HG02885 (cell line): ENCODE measurements around the gene SSR2.
"Not testable (repeated sequence)": the region's sequence is repeated elsewhere in the genome, so short reads cannot be mapped to it uniquely, and the experiment has no call there.

Source experiments
- ATAC-seq: cut with Tn5 transposase; IDR thresholded peaks from one replicate; pipeline ENCODE4 v1.9.1; 2021; ENCODE audit warnings: mild to moderate bottlenecking; ENCODE audit not compliant: unreplicated experiment, poor library complexity

SSR2 gene

DNA sequence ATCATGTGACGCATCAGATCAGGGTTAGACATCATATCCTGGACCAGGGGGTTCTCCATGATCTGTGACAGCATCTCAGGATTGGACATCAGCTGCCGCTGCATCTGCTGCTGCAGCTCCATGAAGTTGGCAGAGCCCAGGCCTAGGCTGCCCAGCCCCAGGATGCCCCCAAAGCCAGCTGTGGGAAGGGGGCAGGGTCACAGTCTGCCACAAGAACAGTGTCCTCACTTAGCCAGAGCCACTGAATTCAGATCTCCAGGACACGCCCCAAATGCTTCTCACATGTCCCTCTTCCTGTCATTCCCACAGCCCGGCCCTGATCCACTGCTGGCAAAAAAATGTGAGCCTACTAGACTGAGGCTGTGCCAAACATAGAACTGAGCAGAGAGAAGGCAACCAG, 29.6 kb upstream of the SSR2 start:
- ATAC-seq, result no peak

DNA sequence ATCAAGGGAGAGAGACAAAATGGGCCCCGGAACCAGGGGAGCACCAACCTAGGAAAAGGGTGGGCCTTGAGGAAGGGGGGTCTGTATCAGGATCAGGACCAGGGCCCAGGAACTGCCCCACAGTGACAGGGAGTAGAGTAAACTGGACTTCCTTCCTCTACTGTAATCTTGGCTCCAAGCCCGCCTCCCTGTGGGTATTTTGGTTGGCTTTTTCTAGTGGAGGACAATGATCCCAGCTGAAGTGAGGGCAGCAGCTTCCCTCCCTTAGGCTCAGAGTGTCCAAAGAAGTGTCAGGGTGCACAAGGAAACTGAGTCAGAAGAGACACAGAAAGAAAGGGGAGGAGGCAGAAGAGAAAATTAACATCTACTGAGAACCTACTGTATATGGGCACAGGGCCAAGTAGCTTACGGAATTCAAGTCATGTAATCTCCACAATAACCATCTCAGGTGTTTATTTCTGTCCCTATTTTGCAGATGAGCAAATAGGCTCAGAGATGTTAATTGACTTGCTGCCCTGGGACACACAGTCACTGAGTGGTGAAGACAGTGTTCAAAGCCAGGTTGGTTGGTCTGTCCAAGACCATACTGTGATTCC, 28.0 kb upstream of the SSR2 start:
- no peak for ATAC-seq

DNA sequence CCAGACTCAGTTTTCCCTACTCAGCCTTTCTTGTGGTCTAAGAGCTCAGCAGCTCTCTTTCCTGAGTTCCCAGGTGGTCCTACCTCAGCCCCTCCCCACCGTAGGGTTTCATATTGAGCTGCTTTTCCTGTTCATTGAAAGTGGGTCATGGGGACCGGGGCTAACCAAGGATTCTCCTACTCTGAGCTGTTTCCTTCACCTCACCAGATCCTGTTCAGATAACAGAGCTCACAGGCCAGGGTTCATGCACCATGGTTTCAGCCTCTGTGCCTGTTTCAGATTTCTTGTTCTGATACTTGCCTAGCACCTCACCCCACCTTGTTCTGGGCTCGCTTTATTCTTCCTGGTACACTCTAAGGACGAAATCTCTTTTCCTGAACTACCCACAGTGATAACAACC, 24.3 kb upstream of the SSR2 start:
- no peak for ATAC-seq

DNA sequence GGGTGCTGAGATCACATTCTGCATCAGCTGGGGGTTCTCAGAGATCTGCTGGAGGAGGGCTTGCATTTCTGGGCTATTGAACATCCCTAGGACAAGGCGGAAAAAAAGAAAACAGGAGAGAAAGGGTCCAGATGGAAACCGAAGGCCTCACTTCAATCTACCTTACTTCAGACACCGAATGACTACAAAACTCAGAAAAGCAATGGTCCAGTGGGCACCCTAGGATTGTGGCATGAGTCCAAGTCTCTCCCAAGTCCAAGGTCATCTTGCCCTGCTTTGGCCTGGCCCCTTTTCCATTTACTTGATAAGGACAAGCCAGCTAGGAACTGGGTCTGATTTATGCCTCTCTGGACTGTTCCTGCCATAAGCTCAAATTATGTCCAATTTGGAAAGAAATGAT, 22.1 kb upstream of the SSR2 start:
- ATAC-seq, result no peak

DNA sequence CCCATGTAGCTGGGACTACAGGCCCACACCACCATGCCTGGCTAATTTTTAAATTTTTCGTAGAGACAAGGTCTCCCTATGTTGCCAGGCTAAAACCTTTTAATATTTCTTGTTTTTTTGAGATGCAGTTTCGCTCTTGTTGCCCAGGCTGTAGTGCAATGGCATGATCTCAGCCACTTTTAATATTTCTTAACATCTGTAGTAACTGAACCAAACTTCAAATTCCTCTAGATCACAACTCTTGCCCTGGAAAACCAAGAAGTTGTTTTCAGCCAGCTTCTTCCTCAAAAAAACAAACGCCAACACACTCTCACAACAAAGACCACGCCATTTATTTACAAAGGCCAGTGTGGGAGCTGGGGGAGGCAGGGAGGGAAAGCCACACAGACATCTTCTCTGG, 14.2 kb upstream of the SSR2 start:
- ATAC-seq, result not testable (repeated sequence)

DNA sequence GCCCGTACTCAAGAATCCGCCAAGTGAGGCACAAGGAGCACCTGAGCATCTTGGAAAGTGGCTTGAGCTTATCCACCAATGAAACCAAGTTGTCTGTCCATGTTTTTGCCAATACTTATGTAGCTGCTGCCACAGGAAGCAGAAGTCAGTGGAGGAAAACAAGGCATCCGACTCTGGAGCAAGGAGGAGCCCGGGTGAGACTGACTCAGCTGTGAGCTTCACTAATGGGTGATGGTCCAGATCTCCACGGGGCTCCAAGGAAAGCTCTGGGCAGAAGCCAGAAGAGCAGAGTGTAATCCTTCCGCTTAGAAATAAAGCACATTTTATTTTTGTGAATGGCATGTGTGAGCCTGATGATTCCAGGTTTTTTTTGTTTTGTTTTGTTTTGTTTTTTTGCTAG, 12.3 kb upstream of the SSR2 start:
- no peak for ATAC-seq

DNA sequence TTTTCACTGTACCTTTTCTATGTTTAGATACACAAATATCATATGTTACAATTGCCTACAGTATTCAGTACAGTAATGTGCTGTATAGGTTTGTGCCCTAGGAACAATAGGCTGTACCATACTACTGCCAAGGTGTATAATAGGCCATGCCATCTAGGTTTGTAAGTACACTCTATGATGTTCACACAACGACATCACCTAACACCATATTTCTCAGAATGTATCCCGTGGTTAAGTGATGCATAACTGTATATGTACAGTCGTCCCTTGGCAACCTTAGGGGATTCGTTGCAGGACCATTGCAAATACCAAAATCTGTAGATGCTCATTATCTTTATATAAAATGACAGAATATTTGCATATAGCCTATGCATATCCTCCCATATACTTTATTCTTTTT, 5.8 kb upstream of the SSR2 start:
- no peak for ATAC-seq

DNA sequence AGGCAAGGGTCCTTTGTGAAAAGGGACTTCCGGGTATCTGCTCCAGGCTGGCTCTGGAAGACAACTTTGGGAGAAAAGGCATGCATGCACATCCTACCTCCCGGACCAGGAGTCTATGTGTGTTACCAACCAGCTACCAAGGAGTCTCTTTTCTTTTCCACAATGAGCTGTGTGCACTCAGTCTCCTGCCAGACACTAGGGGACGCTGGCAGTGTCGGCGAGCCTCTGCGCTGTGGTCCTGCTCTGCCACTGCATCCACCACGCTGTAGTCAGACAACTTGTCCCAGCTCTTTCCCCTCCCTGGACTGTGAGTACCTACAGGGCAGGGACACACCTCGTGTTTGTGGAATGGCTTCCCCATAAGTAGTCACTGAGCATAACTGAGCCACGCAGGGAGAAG, 5.1 kb upstream of the SSR2 start:
- ATAC-seq, result no peak

DNA sequence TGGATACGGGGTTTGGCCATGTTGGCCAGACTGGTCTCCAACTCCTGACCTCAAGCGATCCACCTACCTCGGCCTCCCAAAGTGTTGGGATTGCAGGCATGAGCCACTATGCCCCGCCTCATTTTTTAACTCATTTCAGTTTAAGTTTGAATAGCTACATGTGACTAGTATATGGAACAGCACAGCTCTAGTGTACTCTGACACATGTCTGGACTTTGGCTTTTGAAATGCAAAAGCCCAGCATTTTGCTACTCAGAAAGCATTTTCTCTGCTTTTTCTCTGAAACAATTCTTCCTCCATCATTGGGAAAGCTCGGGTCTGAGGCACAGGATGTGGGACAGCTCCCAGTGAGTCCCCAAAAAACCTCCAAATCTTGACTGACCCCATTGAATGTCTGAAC, 4.0 kb upstream of the SSR2 start:
- no peak for ATAC-seq

DNA sequence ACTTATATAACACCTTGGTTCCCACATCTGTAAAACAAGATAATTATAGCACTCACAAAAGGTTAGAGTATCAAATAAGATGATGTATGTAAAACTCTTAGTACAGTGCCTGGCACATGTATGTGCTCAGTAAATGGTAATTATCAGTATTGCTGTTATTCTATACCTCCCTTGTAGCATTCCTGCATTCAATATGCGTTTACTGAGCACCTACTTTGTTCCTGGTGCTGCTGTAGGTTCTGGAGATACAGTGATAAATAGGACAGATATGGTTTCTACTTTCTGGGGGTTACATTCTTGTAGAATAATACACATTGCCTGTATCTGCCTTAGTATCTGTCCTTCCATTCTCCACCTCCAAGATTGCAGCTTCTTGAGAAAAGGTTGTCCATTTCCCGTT, 1.2 kb upstream of the SSR2 start:
- ATAC-seq, result no peak

DNA sequence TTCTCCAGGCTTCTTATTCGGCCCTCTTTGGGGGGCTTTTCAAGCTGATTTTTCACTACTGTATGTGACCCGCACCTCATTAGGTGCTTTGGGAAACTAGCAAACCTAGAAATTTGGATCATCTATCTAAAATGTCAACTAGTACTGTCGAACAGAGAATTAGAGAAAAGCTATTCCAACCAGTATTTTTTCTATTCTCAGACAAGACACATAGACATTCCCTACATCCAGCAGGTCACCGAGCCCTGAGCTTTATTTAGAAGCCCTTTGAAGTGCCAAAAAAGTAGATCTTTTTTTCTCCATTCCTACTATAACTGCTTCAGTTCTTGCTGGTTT, 310 bp upstream of the SSR2 start:
- ATAC-seq, result no peak

DNA sequence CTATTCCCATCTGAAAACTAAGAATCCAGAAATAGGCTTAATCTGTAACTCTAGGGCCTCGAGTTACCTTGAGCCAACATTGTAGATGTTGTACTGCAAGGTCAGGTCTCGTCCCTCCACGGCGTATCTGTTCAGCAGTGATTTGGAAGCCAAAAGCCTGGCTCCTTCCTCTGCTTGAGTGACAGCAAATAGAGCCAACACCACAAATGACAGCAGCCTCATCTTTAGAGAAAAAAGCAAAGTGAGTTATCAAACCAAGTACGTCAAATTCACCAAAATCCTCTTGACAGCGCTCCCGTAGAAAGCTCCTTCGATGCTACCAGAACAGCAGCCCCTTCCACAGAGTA, 832 bp downstream of the SSR2 start:
- ATAC-seq, result no peak

DNA sequence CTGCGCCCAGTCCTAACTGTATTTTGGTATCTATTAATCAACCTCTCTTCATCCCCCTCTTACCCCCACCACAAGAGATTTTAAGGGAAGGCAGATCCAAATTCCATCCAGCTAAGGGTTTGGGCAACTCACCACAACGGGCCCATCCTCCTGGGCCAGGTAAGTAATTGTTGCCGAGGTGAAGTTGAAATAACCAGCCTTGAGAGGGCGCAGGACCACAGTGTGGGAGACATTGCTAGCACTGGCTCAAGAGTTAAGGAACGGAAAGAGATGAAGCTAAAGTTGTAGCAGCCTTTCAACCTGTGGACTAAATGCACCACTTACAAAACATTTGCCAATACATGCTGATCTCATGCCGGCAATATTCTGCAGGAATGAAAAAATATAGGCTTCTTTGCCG, 5.9 kb downstream of the SSR2 start:
- ATAC-seq, result no peak

DNA sequence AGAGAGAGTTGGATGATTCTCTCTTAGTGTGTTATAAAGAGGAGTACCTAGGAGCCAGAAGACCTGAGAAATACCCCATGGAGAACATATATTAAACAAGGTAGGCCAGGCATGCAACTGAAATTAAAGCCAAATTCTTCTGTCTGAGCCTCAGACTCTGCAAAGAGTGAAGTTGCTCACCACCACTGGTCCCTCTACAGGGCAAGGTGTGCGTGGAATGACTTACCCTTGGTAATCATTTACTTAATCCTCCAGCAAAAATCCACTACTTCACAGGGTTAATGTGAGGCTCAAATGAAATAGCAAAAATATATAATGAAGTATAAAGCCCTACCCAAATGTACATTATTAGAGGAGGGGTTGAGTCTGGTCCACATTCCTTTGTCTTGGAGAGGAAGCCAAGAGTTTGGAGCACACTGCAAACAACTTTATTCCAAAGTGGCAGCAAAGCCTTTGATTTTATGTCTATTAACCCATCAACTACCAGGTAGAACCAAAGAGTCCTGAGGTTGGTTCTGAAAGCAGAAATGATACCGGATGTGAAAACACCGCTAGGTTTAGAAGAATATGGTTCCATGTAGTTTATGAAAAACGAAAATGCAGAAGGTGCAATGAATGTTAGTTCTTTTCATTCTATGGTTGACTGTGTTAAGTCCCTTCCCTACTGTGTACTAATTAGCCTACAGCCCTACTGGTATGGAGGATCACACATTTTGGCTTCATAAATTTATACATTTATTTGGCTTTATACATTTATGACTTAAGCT, 8.5 kb downstream of the SSR2 start:
- ATAC-seq, result no peak

DNA sequence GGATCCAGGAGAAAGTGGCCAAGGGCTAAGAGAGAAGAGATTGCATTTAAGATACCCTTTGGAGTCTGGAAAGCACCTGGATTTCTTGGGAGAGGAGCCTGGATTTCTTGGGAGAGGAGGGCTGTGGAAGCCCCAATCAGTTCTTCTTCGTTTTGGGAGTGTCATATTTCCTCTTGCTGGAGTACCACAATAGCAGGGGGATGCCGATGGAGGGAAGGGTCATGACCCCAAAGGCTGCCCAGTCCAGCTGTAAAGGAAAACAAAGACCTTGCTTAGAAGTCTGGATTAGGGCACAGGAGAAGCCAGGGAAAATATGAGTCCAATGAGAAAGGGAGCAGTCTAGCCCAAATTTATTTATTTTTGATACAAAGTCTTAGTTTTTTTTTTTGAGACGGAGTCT, 11.3 kb downstream of the SSR2 start:
- ATAC-seq, result no peak

DNA sequence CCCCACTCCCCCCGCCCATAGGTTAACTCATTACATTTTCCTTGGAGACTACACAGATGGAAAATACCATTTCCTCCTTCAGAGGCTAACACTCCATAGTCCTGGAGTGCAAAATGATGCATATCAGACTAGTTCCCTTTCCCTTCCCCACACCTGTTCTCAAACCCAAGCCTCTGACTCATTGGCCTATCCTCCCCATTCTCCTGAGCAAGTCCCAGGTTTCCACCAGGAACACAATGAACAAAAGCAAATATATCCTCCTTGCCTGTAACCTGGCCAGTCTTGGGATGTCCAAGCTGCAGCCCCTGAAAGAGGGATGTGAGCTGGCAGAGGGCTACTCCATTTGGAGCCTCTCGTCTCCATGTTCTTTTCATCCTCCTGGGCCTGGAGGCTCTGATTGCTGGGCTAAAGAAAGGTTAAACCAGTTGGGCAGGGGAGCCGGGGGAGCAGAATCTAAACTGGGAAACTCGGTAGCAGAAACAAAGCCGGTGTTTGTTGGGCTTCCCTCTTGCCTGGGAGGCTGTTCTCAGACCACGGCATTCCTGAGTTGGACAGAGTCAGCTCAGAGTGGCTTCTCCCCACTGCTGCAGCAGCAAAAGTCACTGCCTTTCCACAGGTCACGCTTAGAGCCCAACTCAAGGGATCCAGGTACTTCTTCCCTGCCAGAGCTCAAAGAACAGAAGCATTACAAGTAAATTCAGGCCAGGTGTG, 13.9 kb downstream of the SSR2 start:
- ATAC-seq, result no peak

DNA sequence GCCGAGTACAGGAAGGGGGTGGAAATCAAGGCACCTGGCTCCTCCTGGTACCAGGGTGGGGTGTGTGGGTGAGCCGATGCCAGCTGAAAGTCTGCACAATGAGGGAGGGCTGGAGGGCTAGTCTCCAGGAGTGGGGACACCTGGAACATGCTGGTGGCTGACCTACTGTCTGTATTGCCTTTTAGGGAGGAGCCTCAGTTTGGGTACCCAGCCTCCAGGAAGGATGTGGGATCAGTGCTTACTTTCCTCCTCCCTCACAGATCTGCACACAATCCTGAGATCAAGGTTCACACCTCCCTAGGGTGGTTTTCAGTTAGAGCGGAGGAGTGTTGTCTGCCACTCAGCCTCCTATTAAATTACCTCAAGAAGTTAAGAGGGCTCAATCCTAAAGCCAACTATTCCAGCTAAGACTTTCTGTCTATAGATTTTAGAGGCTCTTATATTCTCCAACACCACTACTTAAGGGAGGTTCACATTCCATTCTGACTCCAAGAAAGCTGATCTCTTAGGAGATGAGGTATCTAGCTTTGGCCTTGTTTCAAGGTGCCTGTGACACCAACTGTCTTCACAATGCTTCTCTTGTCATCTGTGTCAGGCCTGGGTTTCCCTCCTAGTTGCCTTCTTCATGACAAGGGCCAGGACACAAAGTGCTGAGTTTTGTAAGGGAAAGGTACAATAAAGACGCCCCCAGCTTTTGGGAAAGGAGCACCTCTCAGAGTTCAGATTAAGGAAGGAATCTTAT, 15.7 kb downstream of the SSR2 start:
- no peak for ATAC-seq

DNA sequence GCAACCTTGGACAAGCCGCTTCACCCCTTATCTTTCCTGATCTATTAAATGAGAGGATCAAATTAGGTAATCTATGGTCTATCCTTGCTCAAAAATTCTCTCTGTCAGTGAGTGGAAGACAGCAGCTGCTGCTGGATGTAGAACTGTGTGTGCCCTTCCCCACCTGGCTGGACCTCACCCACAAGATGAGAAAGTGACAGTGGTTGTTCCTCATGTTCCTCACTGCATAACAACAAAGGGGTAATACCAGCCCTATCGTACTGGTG, 16.9 kb downstream of the SSR2 start:
- ATAC-seq, result no peak

DNA sequence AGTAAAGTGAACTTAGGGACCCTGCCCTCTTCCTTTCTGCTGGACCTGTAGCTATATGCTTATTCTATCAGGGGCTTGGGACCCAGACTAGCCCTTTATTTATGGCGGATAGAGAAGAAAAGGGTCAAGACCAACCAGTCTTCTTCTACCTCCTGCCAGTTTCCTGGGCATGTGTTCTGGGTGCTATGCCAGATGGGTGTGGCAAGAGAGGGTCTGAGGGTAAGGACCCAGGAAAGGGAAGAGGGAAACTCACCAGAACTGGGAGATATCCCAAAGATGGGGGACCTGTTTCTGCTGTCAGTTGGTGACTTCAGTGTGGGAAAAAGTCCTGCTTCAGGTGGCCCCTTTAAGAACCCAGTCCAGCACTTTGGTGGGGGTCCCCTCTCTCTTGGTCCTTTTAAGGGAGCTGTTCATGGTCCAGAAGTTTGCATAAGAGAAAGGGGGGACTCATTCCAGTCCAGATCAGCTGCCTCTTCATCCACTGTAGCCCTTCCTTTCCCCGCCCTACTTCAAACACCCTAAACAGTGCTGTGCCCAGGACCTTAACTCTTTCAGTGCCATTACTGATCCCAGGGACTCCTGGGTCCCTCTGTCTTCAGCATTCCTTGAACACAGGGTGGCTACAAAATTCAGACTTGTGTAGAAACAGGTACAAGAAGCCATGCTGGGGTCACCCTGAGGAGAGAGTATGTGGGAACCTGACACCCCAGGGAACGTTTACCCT, 18.4 kb downstream of the SSR2 start:
- ATAC-seq, result no peak

DNA sequence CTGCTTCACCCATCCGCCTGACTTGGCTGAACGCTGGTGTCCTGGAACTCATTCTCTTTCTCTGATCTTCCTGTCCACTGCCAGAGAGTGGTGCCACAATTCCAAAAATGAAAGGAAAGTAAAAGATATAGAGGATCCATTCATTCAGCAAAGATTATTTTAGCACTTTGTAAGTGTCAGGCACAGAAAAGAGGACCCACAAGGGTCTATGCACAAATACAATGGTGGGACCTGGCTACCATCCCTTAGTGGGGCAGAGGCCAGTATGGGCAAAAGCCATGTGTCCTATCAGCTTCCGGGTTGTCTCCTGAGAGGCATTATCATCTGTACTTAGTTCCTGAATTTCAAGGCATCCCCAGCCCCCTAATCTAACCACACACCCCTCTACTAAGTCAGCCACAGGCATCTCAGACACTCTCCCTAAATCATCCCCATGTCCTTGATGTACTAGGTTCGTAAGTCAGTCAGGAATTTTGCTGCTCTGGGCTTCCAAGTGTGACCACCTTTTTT, 19.0 kb downstream of the SSR2 start:
- no peak for ATAC-seq
